ENCODE measurements around the gene PLA2G4F.
"Not testable (repeated sequence)": the region's sequence is repeated elsewhere in the genome, so short reads cannot be mapped to it uniquely, and the experiment has no call there.

The PLA2G4F gene

DNA sequence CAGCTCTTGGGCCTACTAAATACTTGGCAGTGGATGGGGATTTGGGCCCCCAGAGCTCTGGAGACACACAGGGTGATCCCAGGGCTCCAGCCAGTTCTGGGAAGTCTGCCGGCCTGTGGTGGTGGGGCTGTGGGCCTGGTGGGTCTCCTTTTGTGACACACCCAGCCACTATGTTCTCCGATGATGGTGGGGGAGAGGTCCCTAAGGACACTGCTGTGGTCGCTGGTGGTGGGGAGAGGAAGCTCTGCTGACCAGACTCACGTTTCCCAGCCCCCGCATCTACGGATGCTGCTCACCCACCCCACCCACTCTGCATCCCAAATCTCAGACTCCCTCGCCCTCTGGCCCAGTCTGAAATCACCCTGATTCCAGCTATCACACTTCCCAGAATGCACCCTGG is 62.5 kb downstream of the PLA2G4F start:
- no peak for DNase-seq

DNA sequence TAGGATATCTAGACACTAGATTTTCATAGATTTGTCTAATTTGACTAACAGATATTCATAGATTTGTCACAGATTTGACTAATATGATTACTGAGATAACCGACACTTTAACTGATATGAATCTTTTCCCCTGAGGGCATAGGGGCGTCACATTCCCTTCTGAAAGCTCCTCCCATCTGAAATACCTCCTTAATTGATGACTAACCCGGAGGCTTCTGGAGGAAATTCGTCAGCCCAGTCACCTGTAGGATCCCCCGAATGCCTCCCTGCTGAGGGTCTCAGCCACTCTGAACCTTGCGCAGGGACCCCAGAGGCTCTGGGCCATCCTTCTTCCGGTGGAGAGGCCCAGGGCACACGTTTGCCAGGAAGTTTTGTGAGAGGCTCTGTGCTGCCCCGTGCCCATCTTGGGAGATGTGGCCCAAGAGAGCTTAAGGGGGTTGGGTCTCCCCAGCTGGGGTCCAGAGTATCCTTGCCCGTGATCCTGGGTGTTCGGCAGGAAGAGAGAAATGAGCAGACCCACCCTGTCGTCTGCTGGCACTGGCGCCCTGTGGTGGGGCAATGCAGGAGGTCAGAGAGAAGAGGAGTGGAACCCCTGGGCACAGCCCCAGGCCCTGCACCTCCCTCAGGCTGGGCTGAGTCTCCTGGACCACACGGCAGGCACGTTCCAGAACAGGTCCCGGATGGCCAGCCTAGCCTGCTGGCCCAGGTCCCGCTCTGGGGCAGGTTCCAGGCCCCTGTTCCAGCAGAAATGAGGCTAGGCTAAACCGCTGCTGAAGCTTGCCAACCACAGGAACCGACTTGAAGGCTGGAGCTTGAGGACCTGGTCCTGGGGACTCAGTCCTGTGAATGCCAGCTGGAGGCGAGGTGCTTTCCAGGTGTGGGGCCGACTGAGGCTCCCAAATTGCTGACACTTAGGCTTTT is 63.8 kb downstream of the PLA2G4F start:
- peak; percentile 73 for DNase-seq

DNA sequence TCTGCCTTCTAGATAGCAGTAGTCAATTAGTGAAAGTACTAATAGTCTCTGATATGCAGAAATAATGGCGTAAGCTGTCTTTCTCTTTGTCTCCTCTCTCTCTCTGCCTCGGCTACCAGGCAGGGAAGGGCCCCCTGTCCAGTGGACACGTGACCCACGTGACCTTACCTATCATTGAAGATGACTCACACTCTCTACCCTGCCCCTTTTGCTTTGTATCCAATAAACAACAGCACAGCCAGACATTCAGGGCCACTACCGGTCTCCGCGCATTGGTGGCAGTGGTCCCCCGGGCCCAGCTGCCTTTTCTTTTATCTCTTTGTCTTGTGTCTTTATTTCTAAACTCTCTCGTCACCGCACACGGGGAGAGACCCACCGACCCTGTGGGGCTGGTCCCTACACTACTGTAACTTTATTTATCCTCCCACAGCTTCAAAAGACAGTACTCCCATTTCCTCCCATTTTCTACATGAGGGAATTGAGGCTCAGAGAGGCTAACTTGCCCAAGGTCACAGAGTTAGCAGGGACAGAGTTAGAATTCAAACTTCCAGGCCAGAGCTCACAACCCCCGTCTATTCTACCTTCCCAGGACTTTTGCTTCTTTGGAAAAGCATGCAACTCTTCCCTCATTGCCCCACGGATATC is 64.6 kb downstream of the PLA2G4F start:
- DNase-seq: not testable (repeated sequence)

DNA sequence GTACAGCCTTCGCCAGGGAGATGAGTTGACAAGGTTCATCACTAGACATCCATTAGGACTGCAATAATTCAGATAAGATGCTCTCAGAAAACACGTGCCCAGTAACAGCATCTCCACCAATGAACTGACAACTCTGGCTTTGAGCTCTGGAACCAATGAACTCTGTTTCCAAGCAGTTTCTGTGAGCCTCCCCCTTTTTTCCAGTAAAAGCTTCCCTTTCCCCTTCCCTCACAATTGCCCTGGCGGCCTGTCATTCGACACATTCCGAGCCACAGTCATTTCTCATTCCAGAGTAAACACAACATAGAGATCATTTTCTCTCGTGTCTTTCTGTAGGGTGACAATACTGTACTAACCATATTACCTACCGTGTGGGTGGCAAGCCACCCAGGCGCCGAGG is 65.7 kb downstream of the PLA2G4F start:
- no peak for DNase-seq

DNA sequence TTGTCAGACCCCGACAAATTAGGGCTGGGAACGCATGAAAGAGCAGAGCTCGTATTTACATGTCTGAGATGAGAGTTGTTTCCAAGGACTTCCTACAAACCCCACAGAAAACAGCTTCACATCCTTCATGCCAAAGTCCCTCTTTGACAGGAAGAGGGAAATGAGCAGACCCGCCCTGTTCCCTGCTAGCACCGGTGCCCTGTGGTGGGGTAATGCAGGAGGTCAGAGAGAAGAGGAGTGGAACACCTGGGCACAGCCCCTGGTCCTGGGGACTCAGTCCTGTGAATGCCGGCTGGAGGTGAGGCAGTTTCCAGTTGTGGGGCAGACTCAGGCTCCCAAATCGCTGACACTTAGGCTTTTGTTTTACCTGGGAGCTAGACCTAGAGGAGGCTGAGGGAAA is 66.1 kb downstream of the PLA2G4F start:
- no peak for DNase-seq

DNA sequence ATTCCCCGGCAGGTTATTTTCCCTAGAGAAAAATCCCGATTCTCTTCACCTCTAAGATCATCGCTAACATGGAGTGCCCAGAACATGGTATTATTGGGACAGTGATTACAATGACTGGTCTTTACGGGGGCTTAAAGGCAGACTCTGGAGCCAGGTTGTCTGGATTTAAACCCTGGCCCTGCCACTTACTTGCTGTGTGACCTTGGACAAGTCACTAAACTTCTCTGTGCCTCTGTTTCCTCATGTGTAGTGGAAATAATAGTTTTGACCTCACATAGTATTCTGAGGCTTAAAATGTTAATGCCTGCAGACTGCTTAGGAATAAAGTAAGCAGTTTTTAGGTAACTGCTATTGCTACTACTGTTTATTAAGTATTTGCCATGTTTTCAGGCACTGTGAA is 66.5 kb downstream of the PLA2G4F start:
- DNase-seq: no peak
